Stimulated activated CD8-positive, alpha-beta memory T cell treated with anti-CD3 and anti-CD28 coated beads, Interleukin-7, amount 100 ng/mL, for 48 hours (primary cell): ENCODE measurements around the gene ACOT2.
"Not testable (repeated sequence)": the region's sequence is repeated elsewhere in the genome, so short reads cannot be mapped to it uniquely, and the experiment has no call there.

Source experiments
- DNase-seq, 2 donors: peaks; one replicate each; pipeline ENCODE4 v3.0.0-alpha.2; 2020; ENCODE audit warnings: low read depth in 1 of 2; ENCODE audit errors: extremely low read depth in 1 of 2

The ACOT2 gene, protein sequence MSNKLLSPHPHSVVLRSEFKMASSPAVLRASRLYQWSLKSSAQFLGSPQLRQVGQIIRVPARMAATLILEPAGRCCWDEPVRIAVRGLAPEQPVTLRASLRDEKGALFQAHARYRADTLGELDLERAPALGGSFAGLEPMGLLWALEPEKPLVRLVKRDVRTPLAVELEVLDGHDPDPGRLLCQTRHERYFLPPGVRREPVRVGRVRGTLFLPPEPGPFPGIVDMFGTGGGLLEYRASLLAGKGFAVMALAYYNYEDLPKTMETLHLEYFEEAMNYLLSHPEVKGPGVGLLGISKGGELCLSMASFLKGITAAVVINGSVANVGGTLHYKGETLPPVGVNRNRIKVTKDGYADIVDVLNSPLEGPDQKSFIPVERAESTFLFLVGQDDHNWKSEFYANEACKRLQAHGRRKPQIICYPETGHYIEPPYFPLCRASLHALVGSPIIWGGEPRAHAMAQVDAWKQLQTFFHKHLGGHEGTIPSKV

DNA sequence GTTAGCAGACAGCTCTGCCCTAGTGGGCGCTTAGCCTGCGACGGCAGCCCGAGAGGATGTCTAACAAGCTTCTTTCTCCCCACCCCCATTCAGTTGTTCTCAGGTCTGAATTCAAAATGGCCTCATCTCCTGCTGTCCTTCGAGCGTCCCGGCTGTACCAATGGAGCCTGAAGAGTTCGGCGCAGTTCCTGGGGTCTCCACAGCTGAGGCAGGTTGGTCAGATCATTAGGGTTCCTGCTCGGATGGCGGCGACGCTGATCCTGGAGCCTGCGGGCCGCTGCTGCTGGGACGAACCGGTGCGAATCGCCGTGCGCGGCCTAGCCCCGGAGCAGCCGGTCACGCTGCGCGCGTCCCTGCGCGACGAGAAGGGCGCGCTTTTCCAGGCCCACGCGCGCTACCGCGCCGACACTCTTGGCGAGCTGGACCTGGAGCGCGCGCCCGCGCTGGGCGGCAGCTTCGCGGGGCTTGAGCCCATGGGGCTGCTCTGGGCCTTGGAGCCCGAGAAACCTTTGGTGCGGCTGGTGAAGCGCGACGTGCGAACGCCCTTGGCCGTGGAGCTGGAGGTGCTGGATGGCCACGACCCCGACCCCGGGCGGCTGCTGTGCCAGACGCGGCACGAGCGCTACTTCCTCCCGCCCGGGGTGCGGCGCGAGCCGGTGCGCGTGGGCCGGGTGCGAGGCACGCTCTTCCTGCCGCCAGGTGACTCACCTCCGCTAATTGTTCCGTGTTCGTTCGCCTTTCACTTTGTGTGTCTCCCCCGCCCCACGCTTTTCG is at the start of gene ACOT2:
Gene ACOT2 (plus strand): TSS at position 29 of the 774 bp plus-strand sequence. CDS start 28 bp downstream, at position 57.
- peak; percentile 62 to 79 for DNase-seq

DNA sequence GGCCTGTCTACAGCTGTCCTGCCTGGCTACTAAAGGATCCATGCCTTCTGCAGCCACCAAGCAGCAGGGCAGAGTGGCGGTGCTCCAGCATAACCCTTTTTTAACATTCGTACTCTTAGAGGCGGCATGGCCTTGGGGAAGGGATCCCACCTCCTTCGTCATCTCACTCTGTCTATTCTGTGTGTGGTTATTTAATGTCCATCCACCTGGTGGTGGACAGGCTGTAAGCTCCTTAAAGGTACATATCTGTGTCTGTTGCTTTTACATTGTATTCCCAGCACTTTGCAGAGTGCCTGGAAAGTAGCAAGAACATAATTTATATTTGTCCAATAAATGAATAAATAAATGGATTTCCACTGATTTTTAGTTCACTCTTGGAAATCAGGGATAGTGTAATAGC is 47.8 kb upstream of the ACOT2 start:
- no peak for DNase-seq

DNA sequence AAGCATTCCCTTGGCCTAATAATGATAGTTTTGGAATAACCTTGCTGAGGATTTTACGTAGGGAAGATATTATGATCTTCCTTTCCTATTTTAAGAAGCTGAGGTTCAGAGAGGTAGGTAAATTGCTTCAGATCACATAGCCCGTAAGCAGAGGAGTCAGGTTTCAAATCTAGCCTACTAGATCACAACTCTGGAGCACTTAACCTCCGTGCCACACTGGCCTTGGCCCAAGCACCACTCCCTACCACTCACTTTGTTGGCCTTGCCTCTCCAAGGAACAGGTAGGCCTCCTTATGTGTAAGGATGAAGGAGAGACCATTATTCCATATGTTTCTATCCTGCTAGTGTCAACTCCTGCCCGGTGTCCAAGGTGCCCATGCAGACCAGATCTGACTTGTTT is 44.5 kb upstream of the ACOT2 start:
- DNase-seq = no peak

DNA sequence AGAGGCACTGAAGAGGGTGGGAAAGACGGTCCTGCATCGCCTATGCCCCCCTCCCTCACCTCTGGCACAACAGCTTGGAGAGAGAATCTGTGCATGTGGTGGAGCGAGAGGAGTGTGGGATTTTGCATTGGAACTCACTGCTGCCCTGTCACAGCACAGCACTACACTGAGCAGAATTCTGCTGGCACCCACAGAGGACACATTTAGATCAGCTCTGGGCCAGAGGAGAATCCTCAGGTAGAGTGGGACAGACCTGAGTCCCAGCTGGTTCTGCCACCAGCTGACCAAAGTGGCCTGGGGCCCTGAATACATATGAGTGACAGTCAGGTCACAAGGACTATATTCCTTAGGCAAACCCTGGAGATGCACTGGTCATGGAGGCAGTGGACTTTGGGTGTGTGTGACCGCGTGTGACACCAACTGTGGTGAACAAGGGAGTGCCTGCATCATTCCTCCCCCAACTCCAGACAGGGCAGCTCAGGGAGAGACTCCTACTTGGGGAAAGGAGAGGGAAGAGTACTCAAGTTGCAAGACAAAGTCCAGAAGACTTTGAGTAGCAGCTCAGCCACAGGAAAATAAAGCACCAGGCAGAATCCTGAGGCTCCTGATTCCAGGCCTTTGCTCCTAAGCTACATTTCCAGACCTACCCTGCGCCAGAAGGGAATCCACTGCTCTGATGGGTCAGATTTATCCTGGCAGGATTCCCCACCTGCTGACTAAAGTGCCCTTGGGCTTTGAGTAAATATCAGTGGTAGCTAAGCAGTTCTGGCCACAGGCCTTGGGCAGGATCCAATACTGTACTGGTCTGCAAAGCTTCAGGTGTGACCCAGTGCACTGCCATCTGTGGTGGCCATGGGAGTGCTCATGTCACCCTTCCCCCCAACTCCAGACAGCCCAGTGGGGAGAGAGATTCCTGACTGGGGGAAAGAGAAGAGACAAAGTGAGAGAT is 42.7 kb upstream of the ACOT2 start:
- no peak for DNase-seq

DNA sequence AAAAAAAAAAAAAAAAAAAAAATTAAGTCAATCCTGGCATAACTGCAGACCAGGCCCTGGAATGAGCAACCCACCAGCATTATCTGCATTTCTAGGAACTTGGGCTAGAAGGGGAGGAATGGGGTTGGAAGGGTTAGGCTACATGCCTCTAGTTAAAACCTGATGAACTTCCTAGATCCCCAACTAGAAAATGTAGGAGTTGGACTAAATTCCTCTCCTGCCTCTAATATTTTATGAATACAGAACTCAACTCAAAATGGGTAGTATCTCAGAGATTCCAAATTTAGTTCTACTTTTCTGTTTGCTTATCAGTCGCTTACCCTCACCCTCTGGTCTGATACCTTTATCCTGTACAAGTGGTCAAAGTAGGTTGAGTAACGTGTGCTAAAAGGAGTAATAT is 39.7 kb upstream of the ACOT2 start:
- DNase-seq = not testable (repeated sequence)

DNA sequence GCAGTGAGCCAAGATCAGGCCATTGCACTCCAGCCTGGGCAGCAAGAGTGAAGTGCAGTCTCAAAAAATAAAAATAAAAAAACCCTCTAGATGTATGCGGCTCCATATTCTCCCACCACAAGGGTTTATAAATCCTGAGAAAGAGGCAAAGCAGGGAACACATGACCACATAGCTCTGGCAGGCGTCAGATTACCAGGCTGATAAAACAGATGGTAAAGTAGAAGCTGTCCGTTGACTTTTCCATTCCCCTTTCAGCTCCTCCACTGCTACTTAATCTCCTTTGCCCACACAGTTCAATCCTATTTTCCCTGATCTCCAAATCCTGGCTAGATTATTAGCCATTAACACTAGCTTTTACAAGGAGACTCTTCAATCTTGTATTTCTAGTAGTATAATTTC is 37.0 kb upstream of the ACOT2 start:
- not testable (repeated sequence) for DNase-seq

DNA sequence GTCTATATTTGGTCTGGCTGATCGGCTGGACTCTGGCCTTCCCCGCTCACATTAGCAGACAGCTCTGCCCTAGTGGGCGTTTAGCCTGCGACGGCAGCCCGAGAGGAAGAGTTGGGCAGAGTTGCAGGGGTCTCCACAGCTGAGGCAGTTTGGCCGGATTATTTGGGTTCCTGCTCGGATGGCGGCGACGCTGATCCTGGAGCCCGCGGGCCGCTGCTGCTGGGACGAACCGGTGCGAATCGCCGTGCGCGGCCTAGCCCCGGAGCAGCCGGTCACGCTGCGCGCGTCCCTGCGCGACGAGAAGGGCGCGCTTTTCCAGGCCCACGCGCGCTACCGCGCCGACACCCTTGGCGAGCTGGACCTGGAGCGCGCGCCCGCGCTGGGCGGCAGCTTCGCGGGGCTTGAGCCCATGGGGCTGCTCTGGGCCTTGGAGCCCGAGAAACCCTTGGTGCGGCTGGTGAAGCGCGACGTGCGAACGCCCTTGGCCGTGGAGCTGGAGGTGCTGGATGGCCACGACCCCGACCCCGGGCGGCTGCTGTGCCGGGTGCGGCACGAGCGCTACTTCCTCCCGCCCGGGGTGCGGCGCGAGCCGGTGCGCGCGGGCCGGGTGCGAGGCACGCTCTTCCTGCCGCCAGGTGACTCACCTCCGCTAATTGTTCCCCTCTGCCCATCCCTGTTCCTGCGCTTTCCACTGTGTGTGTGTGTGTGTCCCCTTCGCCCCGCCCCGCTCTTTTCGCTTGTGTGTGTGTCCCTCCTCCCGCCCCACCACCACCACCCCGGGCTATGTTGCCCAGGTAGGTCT is 31.6 kb upstream of the ACOT2 start:
- DNase-seq = not testable (repeated sequence)

DNA sequence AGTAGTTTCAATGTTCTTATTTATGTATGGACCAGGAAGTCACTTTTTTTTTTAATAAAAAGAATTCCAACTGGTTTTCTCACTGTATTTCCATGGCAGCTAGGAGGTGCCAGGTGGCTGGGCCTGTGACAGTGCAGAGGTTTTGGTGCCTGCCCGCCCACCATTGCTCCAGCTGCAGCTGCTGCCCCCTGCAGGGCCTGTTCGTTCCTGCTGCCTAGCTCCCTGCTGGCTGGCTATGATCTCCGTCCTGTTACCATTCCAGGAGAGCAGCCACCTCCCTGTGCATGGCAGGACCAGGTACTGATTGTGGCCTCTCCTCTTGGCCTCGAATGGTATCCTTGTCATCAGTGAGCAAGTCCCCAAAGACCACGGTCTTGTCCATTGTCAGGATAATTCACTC is 30.0 kb upstream of the ACOT2 start:
- peak; percentile 33 to 39 for DNase-seq

DNA sequence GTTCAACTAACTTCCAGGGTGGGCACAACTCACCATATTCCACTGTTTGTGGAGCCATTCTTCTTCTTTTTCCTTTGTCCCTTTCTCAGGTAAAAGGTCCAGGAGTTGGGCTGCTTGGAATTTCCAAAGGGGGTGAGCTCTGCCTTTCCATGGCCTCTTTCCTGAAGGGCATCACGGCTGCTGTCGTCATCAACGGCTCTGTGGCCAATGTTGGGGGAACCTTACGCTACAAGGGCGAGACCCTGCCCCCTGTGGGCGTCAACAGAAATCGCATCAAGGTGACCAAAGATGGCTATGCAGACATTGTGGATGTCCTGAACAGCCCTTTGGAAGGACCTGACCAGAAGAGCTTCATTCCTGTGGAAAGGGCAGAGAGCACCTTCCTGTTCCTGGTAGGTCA is 26.1 kb upstream of the ACOT2 start:
- not testable (repeated sequence) for DNase-seq

DNA sequence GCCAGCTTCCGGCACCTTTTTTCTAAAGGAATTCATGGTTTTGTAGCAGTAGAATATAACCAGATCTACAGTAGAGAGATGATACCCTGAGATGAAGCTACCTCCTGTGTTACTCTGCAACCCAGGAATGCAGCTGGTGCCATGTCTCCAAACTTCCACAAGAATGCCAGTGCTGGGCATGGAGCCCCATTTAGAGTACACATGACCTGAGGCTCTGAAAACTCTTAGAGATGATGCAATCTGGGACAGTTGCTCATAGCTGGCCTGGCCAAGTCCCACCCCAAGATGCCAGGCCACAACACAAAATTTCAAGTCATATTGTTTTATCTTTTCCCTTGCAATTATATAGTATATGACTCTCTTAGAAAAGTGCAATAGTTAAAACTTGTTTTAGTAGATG is 23.7 kb upstream of the ACOT2 start:
- DNase-seq = not testable (repeated sequence)

DNA sequence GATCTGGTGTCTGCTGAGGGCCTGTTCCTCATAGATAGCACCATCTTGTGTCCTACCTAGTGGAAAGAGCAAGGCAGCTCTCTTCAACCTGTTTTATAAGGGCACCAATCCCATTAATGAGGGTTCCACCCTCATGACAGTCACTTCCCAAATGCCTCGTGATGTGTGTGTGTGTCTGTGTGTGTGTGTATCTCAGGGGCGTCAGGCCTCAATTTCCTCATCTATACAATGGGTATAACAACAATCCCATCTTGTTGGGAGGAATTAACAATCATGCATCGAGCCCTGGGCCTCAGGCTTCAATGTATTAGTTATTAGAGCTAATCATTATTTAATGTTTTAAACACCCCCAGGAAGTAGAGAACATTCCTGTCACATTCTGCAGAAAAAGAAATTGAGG is 19.9 kb upstream of the ACOT2 start:
- not testable (repeated sequence) for DNase-seq

DNA sequence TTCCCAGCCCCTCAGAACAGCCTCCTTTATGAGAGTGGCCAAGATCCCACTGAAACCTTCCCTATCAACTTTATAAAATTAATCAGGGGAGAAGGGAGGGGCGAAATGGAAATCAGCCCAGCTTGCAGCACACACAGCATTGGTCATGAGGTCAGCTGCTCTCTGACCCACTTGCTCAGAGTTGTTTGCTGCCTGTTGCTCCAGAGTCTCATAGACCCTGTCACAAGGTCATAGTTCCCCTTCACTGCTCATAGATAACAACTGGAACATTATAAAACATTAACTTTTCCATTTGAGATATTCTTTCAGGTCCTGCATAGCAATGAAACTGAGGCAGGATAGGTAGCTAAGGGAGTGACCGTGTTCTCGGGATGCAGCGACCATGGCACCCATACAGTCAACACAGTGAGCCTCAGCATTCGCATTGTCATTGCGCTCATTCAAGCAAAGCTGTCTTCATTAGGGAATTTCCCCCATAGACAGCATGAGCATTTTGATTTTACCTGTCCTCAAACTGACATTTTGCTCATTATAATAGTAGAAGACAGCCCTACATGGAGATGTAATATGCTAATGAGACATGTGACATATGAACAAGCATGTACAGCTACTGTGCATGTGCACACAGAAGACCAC is 19.0 kb upstream of the ACOT2 start:
- DNase-seq = not testable (repeated sequence)

DNA sequence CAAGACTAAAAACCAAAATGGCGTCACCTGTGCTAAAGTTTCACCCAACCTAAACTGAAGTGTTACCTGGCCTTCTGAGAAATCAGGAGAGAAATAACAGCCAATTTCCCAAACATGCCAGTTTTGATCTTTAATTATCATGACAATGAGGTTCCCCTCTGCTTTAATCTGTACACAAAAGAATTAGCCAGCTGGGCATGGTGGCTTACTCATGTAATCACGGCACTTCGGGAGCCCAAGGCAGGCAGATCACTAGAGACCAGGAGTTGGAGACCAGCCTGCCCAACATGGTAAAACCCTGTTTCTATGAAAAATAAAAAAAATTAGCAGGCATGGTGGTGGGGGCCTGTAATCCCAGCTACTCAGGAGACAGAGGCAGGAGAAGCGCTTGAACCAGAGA is 15.2 kb upstream of the ACOT2 start:
- no peak for DNase-seq

DNA sequence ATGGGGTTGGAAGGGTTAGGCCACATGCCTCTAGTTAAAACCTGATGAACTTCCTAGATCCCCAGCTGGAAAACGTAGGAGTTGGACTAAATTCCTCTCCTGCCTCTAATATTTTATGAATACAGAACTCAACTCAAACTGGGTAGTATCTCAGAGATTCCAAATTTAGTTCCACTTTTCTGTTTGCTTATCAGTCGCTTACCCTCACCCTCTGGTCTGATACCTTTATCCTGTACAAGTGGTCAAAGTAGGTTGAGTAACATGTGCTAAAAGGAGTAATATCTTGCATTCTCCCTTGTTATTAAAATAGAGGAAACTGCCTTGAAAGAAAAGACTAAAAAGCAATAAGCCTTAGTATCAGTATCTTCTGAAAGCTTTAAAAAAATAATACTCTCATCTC is 11.8 kb upstream of the ACOT2 start:
- DNase-seq = not testable (repeated sequence)

DNA sequence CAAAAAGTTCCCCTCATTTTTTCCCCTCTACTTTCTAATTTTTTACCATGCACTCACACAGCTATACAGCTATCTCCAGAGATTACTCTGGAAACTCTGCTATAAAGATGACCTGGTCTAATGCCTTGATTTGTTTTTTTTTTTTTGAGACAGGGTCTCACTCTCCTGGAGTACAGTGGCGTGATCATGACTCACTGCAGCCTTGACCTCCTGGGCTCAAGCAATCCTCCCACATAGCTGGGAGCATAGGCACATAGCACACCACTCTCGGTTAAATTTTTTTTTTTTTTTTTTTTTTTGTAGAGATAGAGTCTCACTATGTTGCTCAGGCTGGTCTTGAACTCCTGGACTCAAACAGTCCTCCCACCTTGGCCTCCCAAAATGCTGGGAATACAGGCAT is 10.8 kb upstream of the ACOT2 start:
- DNase-seq = not testable (repeated sequence)

DNA sequence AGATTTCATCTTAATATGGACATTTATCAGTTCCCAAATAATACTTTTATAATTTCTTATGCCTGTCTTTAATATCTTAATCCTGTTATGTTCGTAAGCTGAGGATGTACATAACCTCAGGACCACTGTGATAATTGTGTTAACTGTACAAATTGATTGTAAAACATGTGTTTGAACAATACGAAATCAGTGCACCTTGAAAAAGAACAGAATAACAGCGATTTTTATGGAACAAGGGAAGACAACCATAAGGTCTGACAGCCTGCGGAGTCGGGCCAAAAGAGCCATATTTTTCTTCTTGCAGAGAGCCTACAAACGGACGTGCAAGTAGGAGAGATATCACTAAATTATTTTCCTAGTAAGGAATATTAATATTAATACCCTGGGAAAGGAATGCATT is 6.8 kb upstream of the ACOT2 start:
- DNase-seq = not testable (repeated sequence)

DNA sequence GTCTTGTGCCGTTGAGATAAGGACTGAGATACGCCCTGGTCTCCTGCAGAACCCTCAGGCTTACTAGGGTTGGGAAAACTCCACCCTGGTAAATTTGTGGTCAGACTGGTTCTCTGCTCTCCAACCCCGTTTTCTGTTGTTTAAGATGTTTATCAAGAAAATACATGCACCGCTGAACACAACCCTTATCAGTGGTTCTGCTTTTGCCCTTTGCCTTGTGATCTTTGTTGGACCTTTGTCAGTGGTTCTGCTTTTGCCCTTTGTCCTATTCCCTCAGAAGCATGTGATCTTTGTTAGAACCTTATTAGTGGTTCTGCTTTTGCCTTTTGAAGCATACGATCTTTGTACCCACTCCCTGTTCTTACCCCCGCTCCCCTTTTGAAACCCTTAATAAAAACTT is 6.3 kb upstream of the ACOT2 start:
- not testable (repeated sequence) for DNase-seq

DNA sequence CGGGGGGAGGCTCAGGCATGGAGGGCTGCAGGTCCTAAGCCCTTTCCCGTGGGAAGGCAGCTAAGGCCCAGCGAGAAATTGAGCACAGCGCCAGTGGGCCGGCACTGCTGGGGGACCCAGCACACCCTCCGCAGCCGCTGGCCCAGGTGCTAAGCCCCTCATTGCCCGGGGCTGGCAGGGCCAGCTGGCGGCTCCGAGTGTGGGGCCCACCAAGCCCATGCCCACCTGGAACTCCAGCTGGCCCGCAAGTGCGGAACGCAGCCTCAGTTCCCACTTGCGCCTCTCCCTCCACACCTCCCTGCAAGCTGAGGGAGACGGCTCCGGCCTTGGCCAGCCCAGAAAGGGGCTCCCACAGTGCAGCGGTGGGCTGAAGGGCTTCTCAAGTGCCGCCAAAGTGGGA is 2.6 kb upstream of the ACOT2 start:
- DNase-seq = not testable (repeated sequence)

DNA sequence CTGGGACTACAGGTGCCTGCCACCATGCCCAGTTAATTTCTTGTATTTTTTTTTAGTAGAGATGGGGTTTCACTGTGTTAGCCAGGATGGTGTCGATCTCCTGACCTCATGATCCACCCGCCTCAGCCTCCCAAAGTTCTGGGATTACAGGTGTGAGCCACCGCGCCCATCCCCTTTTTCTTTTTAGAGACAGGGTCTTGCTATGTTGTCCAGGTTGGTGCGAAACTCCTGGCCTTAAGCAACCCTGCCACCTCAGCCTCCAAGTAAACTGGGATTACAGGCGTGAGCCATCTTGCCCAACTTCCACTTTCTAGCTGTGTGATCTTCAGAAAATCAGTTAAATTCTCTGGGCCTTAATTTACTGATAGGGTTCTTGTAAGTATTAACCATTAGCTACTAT is 2.1 kb upstream of the ACOT2 start:
- DNase-seq = not testable (repeated sequence)
